ENCODE data around the gene POU3F3.

The POU3F3 gene

GRCh38 chr2:104847586-104848160 lies 6.2 kb upstream of the POU3F3 start:
- no peak for DNase-seq

GRCh38 chr2:104848526-104848925 lies 5.4 kb upstream of the POU3F3 start:
- DNase-seq: no peak

GRCh38 chr2:104849101-104849500 lies 4.8 kb upstream of the POU3F3 start:
- no peak for DNase-seq

DNA sequence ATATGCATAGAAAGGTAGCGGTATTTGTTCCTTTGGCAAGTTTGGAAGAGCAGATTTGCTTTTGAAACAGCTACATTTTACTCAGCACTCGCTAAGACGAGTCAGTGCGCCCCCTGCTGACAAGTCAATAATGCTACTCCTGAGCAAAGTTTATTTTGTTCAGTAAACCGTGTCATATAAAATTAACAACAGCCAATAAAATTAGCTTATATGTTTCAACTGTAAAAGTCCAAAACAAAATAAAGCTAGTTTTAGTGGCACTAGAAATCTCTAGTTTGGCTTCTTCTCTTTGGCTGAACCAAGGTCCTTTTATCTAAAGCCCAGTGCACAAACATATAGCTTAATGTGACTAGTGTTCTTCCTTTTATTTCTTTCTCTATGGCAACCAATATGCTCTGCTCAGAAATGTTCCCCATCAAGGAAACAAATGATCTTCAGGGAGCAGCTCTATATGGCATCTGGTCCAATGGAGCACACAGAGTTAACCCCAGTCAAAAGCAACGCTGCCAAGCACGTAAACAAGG lies 4.2 kb upstream of the POU3F3 start:
- DNase-seq: peak; percentile 19

- no peak for DNase-seq
Observed at GRCh38 chr2:104850361-104851290, 3.3 kb upstream of the POU3F3 start.

GRCh38 chr2:104851291-104852089 lies 2.4 kb upstream of the POU3F3 start:
- DNase-seq: no peak

GRCh38 chr2:104852090-104852666 lies 1.7 kb upstream of the POU3F3 start:
- DNase-seq: no peak

GRCh38 chr2:104854498-104855220 lies 744 bp downstream of the POU3F3 start:
- no peak for DNase-seq

DNA sequence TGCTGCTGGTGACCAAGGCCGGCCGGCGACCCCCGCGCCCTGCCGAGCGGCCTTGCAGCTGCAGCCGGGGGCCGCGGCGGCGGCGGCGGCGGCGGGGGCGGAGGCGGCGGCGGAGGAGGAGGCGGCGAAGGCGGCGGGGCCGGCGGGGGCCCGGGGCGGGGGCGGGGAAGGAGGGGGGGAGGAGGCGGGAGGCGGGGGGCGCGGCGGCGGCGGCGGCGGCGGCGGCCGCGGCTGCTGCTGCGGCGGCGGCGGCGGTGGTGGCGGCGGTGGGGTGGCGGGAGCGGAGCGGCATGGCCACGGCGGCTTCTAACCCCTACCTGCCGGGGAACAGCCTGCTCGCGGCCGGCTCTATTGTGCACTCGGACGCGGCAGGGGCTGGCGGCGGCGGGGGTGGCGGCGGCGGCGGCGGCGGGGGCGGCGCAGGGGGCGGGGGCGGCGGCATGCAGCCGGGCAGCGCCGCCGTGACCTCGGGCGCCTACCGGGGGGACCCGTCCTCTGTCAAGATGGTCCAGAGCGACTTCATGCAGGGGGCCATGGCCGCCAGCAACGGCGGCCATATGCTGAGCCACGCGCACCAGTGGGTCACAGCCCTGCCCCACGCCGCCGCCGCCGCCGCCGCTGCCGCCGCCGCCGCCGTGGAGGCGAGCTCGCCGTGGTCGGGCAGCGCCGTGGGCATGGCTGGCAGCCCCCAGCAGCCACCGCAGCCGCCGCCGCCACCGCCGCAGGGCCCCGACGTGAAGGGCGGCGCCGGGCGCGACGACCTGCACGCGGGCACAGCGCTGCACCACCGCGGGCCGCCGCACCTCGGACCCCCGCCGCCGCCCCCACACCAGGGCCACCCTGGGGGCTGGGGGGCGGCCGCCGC lies 1.5 kb downstream of the POU3F3 start:
- no peak for DNase-seq

DNA sequence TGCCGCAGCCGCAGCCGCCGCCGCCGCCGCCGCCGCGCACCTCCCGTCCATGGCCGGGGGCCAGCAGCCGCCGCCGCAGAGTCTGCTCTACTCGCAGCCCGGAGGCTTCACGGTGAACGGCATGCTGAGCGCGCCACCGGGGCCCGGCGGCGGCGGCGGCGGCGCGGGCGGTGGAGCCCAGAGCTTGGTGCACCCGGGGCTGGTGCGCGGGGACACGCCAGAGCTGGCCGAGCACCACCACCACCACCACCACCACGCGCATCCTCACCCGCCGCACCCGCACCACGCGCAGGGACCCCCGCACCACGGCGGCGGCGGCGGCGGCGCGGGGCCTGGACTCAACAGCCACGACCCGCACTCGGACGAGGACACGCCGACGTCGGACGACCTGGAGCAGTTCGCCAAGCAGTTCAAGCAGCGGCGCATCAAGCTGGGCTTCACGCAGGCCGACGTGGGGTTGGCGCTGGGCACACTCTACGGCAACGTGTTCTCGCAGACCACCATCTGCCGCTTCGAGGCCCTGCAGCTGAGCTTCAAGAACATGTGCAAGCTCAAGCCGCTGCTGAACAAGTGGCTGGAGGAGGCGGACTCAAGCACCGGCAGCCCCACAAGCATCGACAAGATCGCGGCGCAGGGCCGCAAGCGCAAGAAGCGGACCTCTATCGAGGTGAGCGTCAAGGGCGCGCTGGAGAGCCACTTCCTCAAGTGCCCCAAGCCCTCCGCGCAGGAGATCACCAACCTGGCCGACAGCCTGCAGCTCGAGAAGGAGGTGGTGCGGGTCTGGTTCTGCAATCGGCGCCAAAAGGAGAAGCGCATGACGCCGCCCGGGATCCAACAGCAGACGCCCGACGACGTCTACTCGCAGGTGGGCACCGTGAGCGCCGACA lies 2.4 kb downstream of the POU3F3 start:
- DNase-seq: no peak

- no peak for DNase-seq
Observed at GRCh38 chr2:104856973-104857261, 3.0 kb downstream of the POU3F3 start.

DNA sequence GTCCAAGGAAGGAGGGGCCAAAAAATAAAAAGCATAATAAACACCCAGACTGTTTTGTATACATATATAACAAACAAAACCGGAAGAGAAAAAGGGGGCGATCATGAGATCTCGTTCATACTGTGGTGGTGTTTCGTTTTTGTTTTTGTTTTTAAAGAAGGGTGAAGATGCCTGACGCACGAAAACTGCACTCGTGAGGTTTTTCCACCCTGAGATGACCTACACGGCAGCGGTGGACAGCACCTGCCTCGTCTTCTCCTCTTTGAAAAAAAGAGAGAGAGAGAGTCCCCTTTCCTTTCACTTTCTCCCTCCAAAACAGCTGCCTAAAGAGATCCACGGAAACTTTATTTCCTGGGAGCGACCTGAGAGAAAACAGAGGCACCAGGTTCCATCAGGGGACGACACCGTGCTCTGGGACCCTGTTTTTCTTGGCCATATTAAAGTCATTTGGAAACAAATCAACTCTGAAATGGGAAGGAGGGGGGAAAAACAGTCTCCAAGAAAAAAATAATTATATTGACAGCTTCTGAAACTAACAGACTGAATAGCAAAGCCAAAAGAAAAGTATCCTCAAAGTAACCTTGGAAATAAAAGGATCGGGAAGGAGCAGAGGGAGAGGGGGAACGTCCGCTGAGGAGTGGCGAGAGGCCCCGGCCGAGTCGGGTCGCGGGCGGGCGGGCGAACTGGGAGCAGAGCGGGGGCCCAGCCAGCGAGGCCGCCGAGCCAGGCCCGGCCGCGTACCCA lies 3.5 kb downstream of the POU3F3 start:
- no peak for DNase-seq

DNA sequence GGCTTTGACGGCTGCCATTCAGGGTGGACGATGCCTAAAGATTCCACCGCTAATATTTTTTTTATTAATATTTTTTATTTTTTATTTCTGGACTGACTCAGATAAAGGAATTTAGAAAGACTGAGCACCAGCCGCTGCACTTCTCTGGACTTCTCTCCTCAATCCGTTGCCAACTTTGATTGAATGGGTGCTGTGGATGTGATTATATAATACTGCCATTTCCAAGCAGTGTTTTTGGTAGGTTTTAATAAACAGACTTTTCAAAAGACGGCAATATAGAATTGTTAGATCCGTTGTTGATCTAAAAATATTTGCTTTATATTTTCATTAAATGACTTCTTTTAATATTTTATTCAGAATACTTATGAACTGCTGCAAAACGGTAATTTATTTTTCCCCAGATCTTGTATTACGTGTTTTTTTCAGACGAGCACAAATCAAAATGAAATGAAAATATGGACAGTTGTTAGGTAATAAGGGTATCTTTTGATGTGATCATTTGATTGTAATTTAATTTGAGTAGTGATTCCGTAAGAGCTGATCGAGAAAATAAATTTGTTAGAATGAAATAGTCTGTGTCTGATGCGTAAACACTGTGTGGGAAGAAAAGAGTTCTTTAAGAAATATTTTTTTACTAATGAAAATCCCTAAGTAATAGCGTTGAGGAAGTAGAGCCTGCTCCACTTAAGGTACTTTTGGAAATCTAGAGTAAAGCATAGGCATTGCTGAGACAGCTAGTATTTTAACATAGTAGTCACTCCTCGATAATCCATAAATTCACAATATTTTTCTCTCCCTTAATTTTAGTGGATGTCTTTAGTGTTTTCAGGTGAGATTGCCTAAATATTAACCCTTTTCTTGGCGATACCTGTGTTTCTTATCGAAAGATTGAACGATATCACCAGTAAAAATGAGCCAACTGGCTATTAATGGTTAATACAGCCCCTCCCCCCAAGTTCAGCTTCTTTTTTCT lies 4.4 kb downstream of the POU3F3 start:
- DNase-seq: no peak

GRCh38 chr2:104859291-104859765 lies 5.4 kb downstream of the POU3F3 start:
- DNase-seq: no peak

DNA sequence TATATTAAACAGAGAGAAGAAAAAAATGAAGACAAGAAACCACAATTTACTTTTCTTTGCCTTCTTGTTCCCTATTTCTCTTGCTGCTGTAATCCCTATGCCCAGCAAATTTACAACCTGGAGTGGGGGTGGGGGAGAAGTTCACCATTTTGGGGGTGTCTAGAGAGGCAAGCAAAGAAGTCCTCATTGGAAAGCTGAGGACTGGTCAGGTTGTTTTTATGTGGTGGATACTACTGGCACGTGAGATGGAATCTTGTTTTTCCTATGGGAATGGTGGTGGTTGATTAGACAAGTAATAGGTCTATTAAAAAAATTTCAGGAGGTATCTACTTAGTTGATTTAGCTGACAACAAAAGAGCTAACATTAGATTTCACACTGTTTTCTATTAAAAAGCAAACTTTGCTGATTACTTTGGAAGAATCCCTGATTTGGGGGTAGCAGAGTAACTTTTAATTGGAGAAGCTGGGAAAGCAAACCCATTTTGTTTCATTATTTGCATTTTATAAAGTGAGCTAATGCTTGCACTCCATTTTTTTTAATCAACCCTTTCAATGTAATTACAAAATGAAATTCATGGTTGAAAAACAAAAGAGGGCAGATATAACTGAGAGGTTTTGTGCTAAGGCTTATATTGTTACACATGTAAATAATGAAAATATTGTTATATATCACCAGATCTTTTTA lies 6.0 kb downstream of the POU3F3 start:
- DNase-seq: no peak

DNA sequence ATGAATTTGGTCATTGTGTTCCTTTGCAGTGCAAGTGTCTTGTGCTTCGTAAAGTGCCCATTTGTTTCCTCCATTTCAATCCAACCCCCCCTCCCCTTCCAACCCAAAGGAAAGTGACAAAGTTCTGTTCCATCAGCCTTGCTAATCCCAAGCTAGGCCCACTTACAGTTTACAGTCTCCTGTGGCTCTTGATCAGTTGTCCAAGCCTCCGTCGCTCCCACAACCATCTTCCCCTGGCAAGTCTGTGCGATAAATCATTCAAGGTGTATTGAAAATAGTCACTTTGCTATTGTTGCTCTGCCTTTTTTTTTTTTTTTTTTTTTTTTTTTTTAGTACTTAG lies 6.5 kb downstream of the POU3F3 start:
- DNase-seq: no peak

- DNase-seq: no peak
Observed at GRCh38 chr2:104861351-104862057, 7.6 kb downstream of the POU3F3 start.
